Loucy (cell line): Measurements from ENCODE around the gene MEP1B.

ENCODE experiments used
- EZH2phosphoT487 ChIP-seq: fragments of 200-600 bp; IDR thresholded peaks from 2 replicates; pipeline ENCODE4 v1.6.1; 2018; ENCODE audit warnings: antibody characterized with exemption, mild to moderate bottlenecking, moderate library complexity, borderline replicate concordance
- TF ChIP-seq, protein P1 (sequence below): fragments of 200-600 bp; sonication (generic); conservative IDR thresholded peaks from 2 replicates; pipeline ENCODE4 v1.5.1; 2014; ENCODE audit warnings: mild to moderate bottlenecking, antibody characterized with exemption, low read length

DNA sequence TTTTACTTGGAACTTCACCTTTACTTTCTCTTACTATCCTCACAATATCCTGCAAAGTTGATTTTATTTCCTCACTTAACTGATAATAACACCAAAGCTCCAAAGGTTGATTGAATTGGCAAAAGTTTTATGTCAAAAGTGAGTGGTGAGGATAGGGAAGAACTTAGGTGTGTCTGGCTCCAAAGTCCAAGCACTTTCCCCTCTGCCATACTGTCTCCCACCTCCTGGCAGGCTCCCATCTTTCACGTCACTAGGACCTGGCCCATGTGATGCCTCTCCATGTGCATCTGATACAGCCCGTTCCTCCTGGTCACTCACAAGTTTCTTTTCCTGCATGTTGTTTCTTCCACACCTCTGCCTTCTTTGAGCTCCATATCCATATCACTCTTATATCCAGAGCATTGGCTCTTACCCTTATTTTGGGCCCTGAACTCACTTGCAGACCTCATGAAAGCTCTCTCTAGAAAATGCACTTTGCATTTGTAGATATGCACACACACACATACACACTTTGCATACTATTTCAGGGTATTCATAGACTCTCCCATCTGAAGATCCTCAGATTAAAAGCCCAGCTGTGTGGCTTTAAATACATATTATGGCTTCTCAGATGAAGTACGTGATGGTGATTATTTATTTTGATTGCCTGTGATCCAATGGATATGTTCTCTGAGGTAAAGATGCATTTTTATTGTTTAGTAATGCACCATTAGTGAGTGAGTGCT, 12.3 kb downstream of the MEP1B start:
- TF ChIP-seq, protein P1, sequence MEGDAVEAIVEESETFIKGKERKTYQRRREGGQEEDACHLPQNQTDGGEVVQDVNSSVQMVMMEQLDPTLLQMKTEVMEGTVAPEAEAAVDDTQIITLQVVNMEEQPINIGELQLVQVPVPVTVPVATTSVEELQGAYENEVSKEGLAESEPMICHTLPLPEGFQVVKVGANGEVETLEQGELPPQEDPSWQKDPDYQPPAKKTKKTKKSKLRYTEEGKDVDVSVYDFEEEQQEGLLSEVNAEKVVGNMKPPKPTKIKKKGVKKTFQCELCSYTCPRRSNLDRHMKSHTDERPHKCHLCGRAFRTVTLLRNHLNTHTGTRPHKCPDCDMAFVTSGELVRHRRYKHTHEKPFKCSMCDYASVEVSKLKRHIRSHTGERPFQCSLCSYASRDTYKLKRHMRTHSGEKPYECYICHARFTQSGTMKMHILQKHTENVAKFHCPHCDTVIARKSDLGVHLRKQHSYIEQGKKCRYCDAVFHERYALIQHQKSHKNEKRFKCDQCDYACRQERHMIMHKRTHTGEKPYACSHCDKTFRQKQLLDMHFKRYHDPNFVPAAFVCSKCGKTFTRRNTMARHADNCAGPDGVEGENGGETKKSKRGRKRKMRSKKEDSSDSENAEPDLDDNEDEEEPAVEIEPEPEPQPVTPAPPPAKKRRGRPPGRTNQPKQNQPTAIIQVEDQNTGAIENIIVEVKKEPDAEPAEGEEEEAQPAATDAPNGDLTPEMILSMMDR = no peak
- no peak for TF ChIP-seq EZH2phosphoT487
